ENCODE measurements around the gene DTL. TPM values are rescaled to one million over a fixed set of nuclear protein-coding genes. Genes with fewer than 3 reads are reported as not detected.

The DTL gene
- total RNA-seq, 1 donor from 2014 or later, result 76.6 TPM

- H3K9me3 Mint-ChIP-seq, result no peaks in the 10 kb centered on the region
- no peak overlapping the region for H3K4me3 Mint-ChIP-seq
- no peak overlapping the region for H3K4me3 ChIP-seq
- no peaks in the 10 kb centered on the region for H3K27me3 Mint-ChIP-seq (ENCODE audit: insufficient read depth, low read depth)
- H2AFZ ChIP-seq (replicated peaks), result no peak overlapping the region
- no peak overlapping the region for H3K4me2 ChIP-seq
- TF ChIP-seq EZH2 (IDR thresholded peaks at IDR 0.05) (no peak), EZH2phosphoT487 (IDR thresholded peaks at IDR 0.05) (no peak), CTCF (IDR thresholded peaks at IDR 0.05) (no peak)
- no peak overlapping the region for H3K27ac Mint-ChIP-seq
- no peaks in the 10 kb centered on the region for H3K79me2 ChIP-seq (ENCODE audit: low read depth)
- H3K9me3 ChIP-seq (ENCODE audit: low read depth), result no peaks in the 10 kb centered on the region
- H3K9ac ChIP-seq, result no peak overlapping the region
- DNase-seq (ENCODE audit: low spot score), result no peak
- peaks cover 22% of the 10 kb centered on the region for H3K36me3 ChIP-seq
- peaks cover 31% of the 10 kb centered on the region for H3K36me3 Mint-ChIP-seq
- H3F3A ChIP-seq (ENCODE audit: low read depth), result no peaks in the 10 kb centered on the region
- H3K27me3 ChIP-seq, result no peaks in the 10 kb centered on the region
- no peaks in the 10 kb centered on the region for H3K4me1 ChIP-seq
- no peak overlapping the region for H3K27ac ChIP-seq
- no peaks in the 10 kb centered on the region for H3K4me1 Mint-ChIP-seq
- no peaks in the 10 kb centered on the region for H4K20me1 ChIP-seq (ENCODE audit: low read depth)
Observed at GRCh38 chr1:212074313-212074712, 38.8 kb downstream of the DTL start.

GRCh38 chr1:212074856-212075255, 39.3 kb downstream of the DTL start:
- Mint-ChIP-seq H3K9me3 (no peaks in the 10 kb centered on the region), H3K27me3 (ENCODE audit: insufficient read depth, low read depth) (no peaks in the 10 kb centered on the region), H3K36me3 (peaks cover 31% of the 10 kb centered on the region), H3K4me3 (no peak overlapping the region), H3K4me1 (no peaks in the 10 kb centered on the region), H3K27ac (no peak overlapping the region)
- no peak overlapping the region for H3K27ac ChIP-seq
- H3K9me3 ChIP-seq (ENCODE audit: low read depth), result no peaks in the 10 kb centered on the region
- H3K27me3 ChIP-seq, result no peaks in the 10 kb centered on the region
- DNase-seq (ENCODE audit: low spot score), result no peak
- peaks cover 27% of the 10 kb centered on the region for H3K36me3 ChIP-seq
- H3K4me2 ChIP-seq, result no peak overlapping the region
- no peaks in the 10 kb centered on the region for H3F3A ChIP-seq (ENCODE audit: low read depth)
- no peak overlapping the region for H3K9ac ChIP-seq
- H2AFZ ChIP-seq (replicated peaks), result no peak overlapping the region
- H3K4me3 ChIP-seq, result no peak overlapping the region
- TF ChIP-seq EZH2 (IDR thresholded peaks at IDR 0.05) (no peak), EZH2phosphoT487 (IDR thresholded peaks at IDR 0.05) (no peak), CTCF (IDR thresholded peaks at IDR 0.05) (no peak)
- no peaks in the 10 kb centered on the region for H3K4me1 ChIP-seq
- no peaks in the 10 kb centered on the region for H3K79me2 ChIP-seq (ENCODE audit: low read depth)
- H4K20me1 ChIP-seq (ENCODE audit: low read depth), result no peaks in the 10 kb centered on the region

GRCh38 chr1:212077028-212077427, 41.5 kb downstream of the DTL start:
- H3K4me3 ChIP-seq, result no peak overlapping the region
- Mint-ChIP-seq H3K4me3 (no peak overlapping the region), H3K4me1 (no peaks in the 10 kb centered on the region), H3K27me3 (ENCODE audit: insufficient read depth, low read depth) (no peaks in the 10 kb centered on the region), H3K27ac (no peak overlapping the region), H3K36me3 (peaks cover 26% of the 10 kb centered on the region), H3K9me3 (no peaks in the 10 kb centered on the region)
- H3K27me3 ChIP-seq, result no peaks in the 10 kb centered on the region
- H3K27ac ChIP-seq, result no peak overlapping the region
- DNase-seq (ENCODE audit: low spot score), result no peak
- no peak for TF ChIP-seq CTCF (IDR thresholded peaks at IDR 0.05)
- TF ChIP-seq EZH2 (IDR thresholded peaks at IDR 0.05), result no peak
- no peak for TF ChIP-seq EZH2phosphoT487 (IDR thresholded peaks at IDR 0.05)
- no peaks in the 10 kb centered on the region for H4K20me1 ChIP-seq (ENCODE audit: low read depth)
- no peaks in the 10 kb centered on the region for H3K4me1 ChIP-seq
- H3K4me2 ChIP-seq, result no peak overlapping the region
- peaks cover 39% of the 10 kb centered on the region for H3K36me3 ChIP-seq
- no peak overlapping the region for H3K9ac ChIP-seq
- H3K79me2 ChIP-seq (ENCODE audit: low read depth), result no peaks in the 10 kb centered on the region
- H3F3A ChIP-seq (ENCODE audit: low read depth), result no peaks in the 10 kb centered on the region
- no peak overlapping the region for H2AFZ ChIP-seq (replicated peaks)
- H3K9me3 ChIP-seq (ENCODE audit: low read depth), result no peaks in the 10 kb centered on the region
